HG03469 (cell line): ENCODE results near the gene CDC37.
A peak's percentile ranks its signal among the peaks of the same experiment; 100 is the strongest.
"Not testable (repeated sequence)": the region's sequence is repeated elsewhere in the genome, so short reads cannot be mapped to it uniquely, and the experiment has no call there.

Experiments used
- ATAC-seq: cut with Tn5 transposase; IDR thresholded peaks from one replicate; pipeline ENCODE4 v1.9.1; 2021; ENCODE audit warnings: mild to moderate bottlenecking, moderate library complexity, moderate number of reproducible peaks; ENCODE audit not compliant: unreplicated experiment

The CDC37 gene

GRCh38 chr19:10420444-10421239, 17.3 kb upstream of the CDC37 start, which contains the start of gene PDE4A:
Gene PDE4A (plus strand): TSS chr19:10420538. CDS start chr19:10420765, 227 bp downstream.
- ATAC-seq, result no peak

DNA sequence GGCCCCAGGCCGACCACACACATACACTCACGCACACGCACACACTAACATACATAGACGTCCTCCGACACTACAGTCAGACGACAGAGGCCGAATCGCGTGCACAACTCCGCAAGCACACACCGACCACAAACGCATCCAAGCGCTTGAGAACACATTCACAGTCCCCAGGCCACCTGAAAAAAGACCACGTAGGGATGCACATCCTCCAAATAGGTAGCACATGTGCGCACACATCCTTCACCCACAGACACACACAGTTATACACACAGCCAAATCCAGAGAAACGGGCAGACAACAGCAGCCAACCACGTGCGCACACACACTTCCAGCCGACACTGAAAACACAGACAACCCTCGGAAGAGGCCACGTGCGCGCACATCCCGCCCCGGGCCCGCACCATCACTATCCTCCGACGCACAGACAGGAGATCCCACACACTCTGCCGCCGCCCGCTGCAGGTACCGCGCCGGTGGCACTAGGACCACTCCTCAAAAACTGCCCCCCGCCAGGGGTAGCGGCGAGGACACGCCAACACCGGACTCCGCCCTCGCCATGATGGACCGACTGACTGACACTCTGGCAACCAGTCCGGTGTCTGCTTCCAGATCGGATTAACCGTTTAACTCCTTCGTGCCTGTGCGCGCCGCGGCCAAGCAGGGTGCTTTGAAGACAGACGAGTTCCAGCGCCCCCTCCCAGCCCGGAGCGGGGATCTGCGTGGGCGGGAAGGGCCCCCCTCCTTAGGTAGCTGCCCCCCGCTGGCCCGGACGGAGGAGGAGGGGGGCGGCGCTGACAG, 16.5 kb upstream of the CDC37 start:
- ATAC-seq, result no peak

- no peak for ATAC-seq
These were observed 15.9 kb upstream of the CDC37 start for GRCh38 chr19:10419200-10419645.

- no peak for ATAC-seq
These were observed 15.3 kb upstream of the CDC37 start for GRCh38 chr19:10418485-10419199.

- ATAC-seq, result no peak
These were observed 14.8 kb upstream of the CDC37 start for GRCh38 chr19:10418235-10418484.

DNA sequence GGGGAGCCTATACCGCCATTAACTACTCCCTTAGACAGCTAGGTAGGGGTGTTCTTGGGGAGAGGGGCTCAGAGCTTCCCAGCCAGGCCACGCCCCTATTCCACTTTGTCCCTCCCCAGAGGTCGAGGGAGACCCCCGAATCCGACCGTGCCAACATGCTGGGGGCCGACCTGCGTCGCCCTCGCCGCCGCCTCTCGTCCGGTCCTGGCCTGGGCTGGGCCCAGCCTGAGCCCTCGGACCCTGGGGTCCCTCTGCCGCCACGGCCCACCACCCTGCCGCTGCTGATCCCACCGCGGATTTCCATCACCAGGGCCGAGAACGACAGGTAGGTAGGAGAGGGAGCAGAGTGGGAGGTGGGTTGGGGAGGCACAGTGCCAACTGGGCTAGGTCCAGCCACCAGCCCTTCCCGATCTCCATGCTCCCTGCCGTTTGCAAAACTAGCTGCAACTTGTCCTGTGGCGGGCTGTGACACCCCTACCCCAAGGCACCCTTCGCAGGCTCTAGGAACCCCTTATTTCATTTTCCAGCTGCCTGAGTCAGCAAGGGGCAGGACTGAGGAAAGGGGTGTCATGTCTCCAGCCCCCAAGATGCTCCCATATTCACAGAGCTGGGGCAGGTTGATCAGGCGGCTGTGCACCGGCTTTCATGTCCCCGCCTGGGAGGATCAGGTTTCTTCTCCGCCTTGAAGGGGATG, 14.3 kb upstream of the CDC37 start:
- no peak for ATAC-seq

GRCh38 chr19:10416380-10417257, 13.3 kb upstream of the CDC37 start:
- peak; percentile 35 for ATAC-seq

DNA sequence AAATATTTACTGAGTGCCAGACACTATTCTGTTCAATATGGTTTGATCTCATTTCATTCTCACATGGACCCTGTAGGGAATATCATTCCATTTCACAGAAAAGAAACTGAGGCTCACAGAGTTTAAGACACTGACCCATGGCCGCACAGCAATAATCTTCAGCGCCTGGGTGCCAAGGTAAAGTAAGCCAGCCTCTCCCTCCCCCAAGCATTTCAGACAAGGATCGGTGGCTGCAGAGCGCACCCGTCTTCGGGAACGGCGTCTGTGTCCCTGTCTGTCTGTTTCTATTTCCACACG, 12.7 kb upstream of the CDC37 start:
- no peak for ATAC-seq

GRCh38 chr19:10412257-10412977, 9.1 kb upstream of the CDC37 start:
- ATAC-seq, result peak; percentile 29

DNA sequence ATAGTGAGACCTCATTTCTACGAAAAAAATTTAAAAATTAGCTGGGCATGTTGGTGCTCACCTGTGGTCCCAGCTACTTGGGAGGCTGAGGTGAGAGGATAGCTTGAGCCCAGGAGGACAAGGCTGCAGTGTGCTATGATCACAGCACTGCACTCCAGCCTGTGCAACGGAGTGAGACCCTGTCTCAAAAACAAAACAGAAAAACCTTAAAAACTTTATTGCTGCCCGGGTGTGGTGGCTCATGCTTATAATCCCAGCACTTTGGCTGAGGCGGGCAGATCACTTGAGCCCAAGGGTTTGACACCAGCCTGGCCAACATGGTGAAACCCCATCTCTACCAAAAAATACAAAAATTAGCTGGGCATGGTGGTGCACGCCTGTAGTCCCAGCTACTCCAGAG, 7.9 kb upstream of the CDC37 start:
- not testable (repeated sequence) for ATAC-seq

- ATAC-seq, result no peak
These were observed 5.4 kb upstream of the CDC37 start for GRCh38 chr19:10408511-10409283.

DNA sequence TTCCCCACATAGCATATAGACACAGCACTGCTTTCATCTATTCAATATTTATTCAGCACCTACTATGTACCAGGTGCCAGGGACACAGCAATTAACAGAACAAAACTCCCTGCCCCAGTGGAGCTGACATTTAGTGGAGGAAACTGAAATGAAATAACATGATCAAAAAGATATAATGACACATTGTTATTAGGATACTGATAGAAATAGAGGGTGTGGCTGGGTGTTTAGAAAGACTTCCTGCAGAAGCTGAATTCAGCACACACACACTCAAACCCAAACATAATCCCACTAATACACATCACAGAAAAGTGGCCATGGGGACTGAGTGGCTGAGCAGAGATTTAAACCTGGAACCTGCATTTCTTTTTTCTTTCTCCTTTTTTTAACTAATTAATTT, 3.8 kb upstream of the CDC37 start:
- ATAC-seq, result no peak

- ATAC-seq, result no peak
These were observed 2.8 kb upstream of the CDC37 start for GRCh38 chr19:10406191-10406590.

- ATAC-seq, result no peak
These were observed 1.8 kb upstream of the CDC37 start for GRCh38 chr19:10404888-10405820.

GRCh38 chr19:10402441-10403038, 802 bp downstream of the CDC37 start:
- ATAC-seq, result no peak

DNA sequence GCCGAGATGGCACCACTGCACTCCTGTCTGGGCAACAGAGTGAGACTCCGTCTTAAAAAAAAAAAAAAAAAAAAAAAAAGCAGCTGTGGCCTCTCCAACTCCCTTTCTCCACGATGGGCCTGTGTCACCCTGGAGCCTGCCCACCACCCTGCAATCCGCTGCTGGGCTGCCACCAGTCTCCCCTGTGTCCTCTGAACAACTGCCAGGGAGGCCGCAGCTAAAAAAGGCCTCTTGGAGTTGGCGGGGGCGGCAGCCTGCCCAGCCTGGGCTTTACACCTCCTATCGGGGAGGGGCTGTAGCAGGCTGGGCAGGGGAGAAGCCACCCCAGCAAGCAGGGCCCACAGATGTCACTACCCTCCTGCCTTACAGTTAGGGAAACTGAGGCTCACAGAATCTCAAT, 3.5 kb downstream of the CDC37 start:
- ATAC-seq, result no peak

- not testable (repeated sequence) for ATAC-seq
These were observed 4.0 kb downstream of the CDC37 start for GRCh38 chr19:10399340-10399739.
